ENCODE measurements around the gene LSM3.
A peak's percentile ranks its signal among the peaks of the same experiment; 100 is the strongest.

LSM3 gene

GRCh38 chr3:14179795-14180194 lies 1.2 kb downstream of the LSM3 start:
- peaks cover 12% of the 10 kb centered on the region for H3F3A ChIP-seq (ENCODE audit: insufficient read depth, low read length)
- peaks cover 30% of the 10 kb centered on the region for H3K4me1 ChIP-seq (ENCODE audit: low read length)
- H3K27me3 ChIP-seq (replicated peaks; ENCODE audit: insufficient read depth, low read length), result no peaks in the 10 kb centered on the region
- H3K36me3 ChIP-seq (replicated peaks; ENCODE audit: insufficient read depth, low read length), result peaks cover 6% of the 10 kb centered on the region; the same call in 1 of the 2 replicates
- no peaks in the 10 kb centered on the region for H3K9me3 ChIP-seq (replicated peaks; ENCODE audit: insufficient read depth, low read length)
- peak overlapping the region; percentile 85; the same call in 1 of the 2 replicates for H3K9ac ChIP-seq (ENCODE audit: low read length)
- H4K20me1 ChIP-seq (ENCODE audit: insufficient read depth, low read length), result no peaks in the 10 kb centered on the region
- H3K9me2 ChIP-seq (replicated peaks; ENCODE audit: insufficient read depth, low read length), result no peaks in the 10 kb centered on the region
- H3K27ac ChIP-seq (ENCODE audit: low read length), result no peak overlapping the region
- H3K4me3 ChIP-seq (ENCODE audit: low read length), result peak overlapping the region; percentile 87; the same call in 1 of the 2 replicates
- DNase-seq, result no peak
- TF ChIP-seq EZH2 (optimal IDR thresholded peaks at IDR 0.05; ENCODE audit: low read depth, low read length), result no peak
- TF ChIP-seq EZH2phosphoT487 (IDR thresholded peaks at IDR 0.05; ENCODE audit: low read length), result no peak
- TF ChIP-seq CTCF (IDR thresholded peaks at IDR 0.05; ENCODE audit: low read length), result no peak
- H3K4me2 ChIP-seq (ENCODE audit: low read depth, low read length), result peak overlapping the region; percentile 70
- peaks cover 72% of the 10 kb centered on the region for H3K79me2 ChIP-seq (ENCODE audit: low read length)
- H2AFZ ChIP-seq (ENCODE audit: low read length), result no peak overlapping the region

- H4K20me1 ChIP-seq (ENCODE audit: insufficient read depth, low read length), result no peaks in the 10 kb centered on the region
- no peak overlapping the region for H3K27ac ChIP-seq (ENCODE audit: low read length)
- H3K9me2 ChIP-seq (replicated peaks; ENCODE audit: insufficient read depth, low read length), result no peaks in the 10 kb centered on the region
- peaks cover 1% of the 10 kb centered on the region for H3F3A ChIP-seq (ENCODE audit: insufficient read depth, low read length)
- no peak overlapping the region for H2AFZ ChIP-seq (ENCODE audit: low read length)
- no peaks in the 10 kb centered on the region for H3K9me3 ChIP-seq (replicated peaks; ENCODE audit: insufficient read depth, low read length)
- no peak overlapping the region for H3K4me3 ChIP-seq (ENCODE audit: low read length)
- H3K4me1 ChIP-seq (ENCODE audit: low read length), result peaks cover 16% of the 10 kb centered on the region
- peaks cover 66% of the 10 kb centered on the region for H3K79me2 ChIP-seq (ENCODE audit: low read length)
- peaks cover 6% of the 10 kb centered on the region; the same call in 1 of the 2 replicates for H3K36me3 ChIP-seq (replicated peaks; ENCODE audit: insufficient read depth, low read length)
- TF ChIP-seq CTCF (IDR thresholded peaks at IDR 0.05; ENCODE audit: low read length) (no peak), EZH2phosphoT487 (IDR thresholded peaks at IDR 0.05; ENCODE audit: low read length) (no peak)
- no peak overlapping the region for H3K9ac ChIP-seq (ENCODE audit: low read length)
- no peaks in the 10 kb centered on the region for H3K27me3 ChIP-seq (replicated peaks; ENCODE audit: insufficient read depth, low read length)
- no peak for DNase-seq
- no peak overlapping the region for H3K4me2 ChIP-seq (ENCODE audit: low read depth, low read length)
Observed at GRCh38 chr3:14181253-14181652, 2.6 kb downstream of the LSM3 start.

DNA sequence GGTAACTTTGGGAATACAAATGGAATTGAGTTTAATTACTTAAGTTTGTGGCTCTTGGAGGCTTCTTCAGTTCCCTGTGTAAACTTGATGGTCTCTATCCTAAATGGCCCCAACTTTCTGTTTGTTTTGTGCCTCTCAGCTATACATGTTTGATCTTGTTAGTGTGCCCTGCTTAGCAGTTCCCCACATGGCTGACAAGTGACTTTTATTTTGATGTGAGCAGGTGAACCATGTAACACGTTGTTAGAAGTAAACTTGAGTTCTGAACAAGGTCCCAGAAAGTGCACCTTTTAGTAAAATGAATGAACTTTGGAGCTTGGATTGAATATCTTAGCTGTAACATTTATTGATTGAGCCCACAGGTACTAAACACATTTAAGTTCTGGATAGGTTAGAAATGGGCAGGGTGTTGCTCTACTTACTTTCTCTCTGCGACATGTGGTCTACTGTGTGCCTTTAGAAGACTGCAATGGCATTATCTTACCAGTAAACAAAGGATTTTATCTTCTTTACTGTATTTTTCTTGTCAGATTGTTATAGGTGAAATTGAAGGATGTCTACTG lies 4.5 kb downstream of the LSM3 start:
- Histone ChIP-seq H3K4me3 (ENCODE audit: low read length) (no peak overlapping the region), H3K79me2 (ENCODE audit: low read length) (peaks cover 70% of the 10 kb centered on the region)

More for the DNA sequence above, 4.5 kb downstream of the LSM3 start:
- Histone ChIP-seq H3F3A (ENCODE audit: insufficient read depth, low read length) (no peaks in the 10 kb centered on the region), H2AFZ (ENCODE audit: low read length) (no peak overlapping the region), H3K9me2 (replicated peaks; ENCODE audit: insufficient read depth, low read length) (no peaks in the 10 kb centered on the region), H4K20me1 (ENCODE audit: insufficient read depth, low read length) (no peaks in the 10 kb centered on the region), H3K9me3 (replicated peaks; ENCODE audit: insufficient read depth, low read length) (no peaks in the 10 kb centered on the region), H3K27ac (ENCODE audit: low read length) (no peak overlapping the region), H3K9ac (ENCODE audit: low read length) (no peak overlapping the region), H3K27me3 (replicated peaks; ENCODE audit: insufficient read depth, low read length) (no peaks in the 10 kb centered on the region), H3K4me2 (ENCODE audit: low read depth, low read length) (no peak overlapping the region), H3K4me1 (ENCODE audit: low read length) (peaks cover 6% of the 10 kb centered on the region), H3K36me3 (replicated peaks; ENCODE audit: insufficient read depth, low read length) (peaks cover 8% of the 10 kb centered on the region; the same call in 1 of the 2 replicates)
- DNase-seq, result no peak
- TF ChIP-seq EZH2 (optimal IDR thresholded peaks at IDR 0.05; ENCODE audit: low read depth, low read length) (no peak), CTCF (IDR thresholded peaks at IDR 0.05; ENCODE audit: low read length) (no peak), EZH2phosphoT487 (IDR thresholded peaks at IDR 0.05; ENCODE audit: low read length) (no peak)
